Measurements from ENCODE around the gene ACKR2. TPM values are rescaled to one million over a fixed set of nuclear protein-coding genes. Genes with fewer than 3 reads are reported as not detected.
A peak's percentile ranks its signal among the peaks of the same experiment; 100 is the strongest.

The ACKR2 gene
- total and polyA plus RNA-seq, 2 of the 13 experiments (the other 11 are each of a cell fraction or from before 2014, with no cell fraction given) = 1.1 to 1.9 TPM

GRCh38 chr3:42846685-42847522, 37.7 kb downstream of the ACKR2 start (continued):
- no peak for TF ChIP-seq NONO (IDR thresholded peaks at IDR 0.05)
- TF ChIP-seq NONO (CRISPR knock-in tag; conservative IDR thresholded peaks at IDR 0.05) = no peak
- no peak for TF ChIP-seq KLF16 (CRISPR knock-in tag; IDR thresholded peaks at IDR 0.05)
- TF ChIP-seq ZNF614 (CRISPR knock-in tag; IDR thresholded peaks at IDR 0.05; ENCODE audit: borderline replicate concordance) = no peak
- no peak; the same call in 1 of the 2 replicates for TF ChIP-seq SOX13 (IDR thresholded peaks at IDR 0.05)
- TF ChIP-seq SOX13 (CRISPR knock-in tag; conservative IDR thresholded peaks at IDR 0.05 in 1 of 2, IDR thresholded peaks at IDR 0.05 in 1 of 2) = peak in 1 of 2 experiments; percentile 63; a peak in 2 of 4 replicates
- peak; percentile 81 for TF ChIP-seq ZKSCAN5 (CRISPR knock-in tag; IDR thresholded peaks at IDR 0.05)
- TF ChIP-seq POGZ (CRISPR knock-in tag; IDR thresholded peaks at IDR 0.05) = no peak
- TF ChIP-seq ZNF569 (CRISPR knock-in tag; IDR thresholded peaks at IDR 0.05; ENCODE audit: borderline replicate concordance) = no peak
- no peak for TF ChIP-seq CENPX (CRISPR knock-in tag; IDR thresholded peaks at IDR 0.05)
- peak; percentile 16; the same call in 1 of the 2 replicates for TF ChIP-seq HMG20A (CRISPR knock-in tag; IDR thresholded peaks at IDR 0.05; ENCODE audit: borderline replicate concordance)
- peak in 1 of 2 experiments; percentile 70; a peak in 2 of 4 replicates for TF ChIP-seq EP300 (IDR thresholded peaks at IDR 0.05; ENCODE audit: low read depth in 2 of 2, low read length in 2 of 2)
- TF ChIP-seq EP300 (CRISPR knock-in tag; IDR thresholded peaks at IDR 0.05; ENCODE audit: borderline replicate concordance) = no peak; the same call in 1 of the 2 replicates
- TF ChIP-seq ZMYM3 (CRISPR knock-in tag; IDR thresholded peaks at IDR 0.05) = 0 out of 2 replicates have a peak, but pooled peaks have one; percentile 40
- no peak for TF ChIP-seq ZBTB21 (CRISPR knock-in tag; IDR thresholded peaks at IDR 0.05)
- peak; percentile 24; the same call in 1 of the 2 replicates for TF ChIP-seq TFAP4 (IDR thresholded peaks at IDR 0.05; ENCODE audit: borderline replicate concordance, low read depth)
- no peak for TF ChIP-seq ZNF670 (CRISPR knock-in tag; IDR thresholded peaks at IDR 0.05; ENCODE audit: borderline replicate concordance)
- TF ChIP-seq ZHX2 (IDR thresholded peaks at IDR 0.05; ENCODE audit: low read depth) = no peak
- TF ChIP-seq ZHX2 (CRISPR knock-in tag; IDR thresholded peaks at IDR 0.05; ENCODE audit: borderline replicate concordance) = no peak
- TF ChIP-seq PATZ1 (CRISPR knock-in tag; IDR thresholded peaks at IDR 0.05) = peak; percentile 49
- no peak for TF ChIP-seq FIP1L1 (IDR thresholded peaks at IDR 0.05; ENCODE audit: borderline replicate concordance, insufficient read depth, low read depth, low read length)
